ENCODE measurements around the gene P2RX3.

P2RX3 gene

DNA sequence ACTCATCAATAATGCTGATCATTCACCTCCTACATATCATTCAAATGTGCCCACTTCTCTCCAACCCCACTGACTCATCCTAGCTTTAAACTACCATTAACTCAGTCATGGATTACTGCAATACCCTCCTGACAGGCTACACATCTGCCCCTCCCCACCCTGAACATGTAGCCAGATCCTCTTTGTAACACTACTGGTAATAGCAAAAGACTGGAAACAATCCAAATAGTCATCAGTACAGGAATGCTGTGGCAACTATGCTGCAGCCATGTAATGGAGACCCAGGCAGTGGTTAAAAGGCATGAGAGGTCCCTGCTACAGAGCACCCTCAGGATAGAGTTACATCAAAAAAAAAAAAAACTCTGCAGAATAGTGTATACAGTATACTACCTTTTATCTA, 72.1 kb downstream of the P2RX3 start:
- DNase-seq (ENCODE audit: low read depth), result no peak
- TF ChIP-seq, protein P1, sequence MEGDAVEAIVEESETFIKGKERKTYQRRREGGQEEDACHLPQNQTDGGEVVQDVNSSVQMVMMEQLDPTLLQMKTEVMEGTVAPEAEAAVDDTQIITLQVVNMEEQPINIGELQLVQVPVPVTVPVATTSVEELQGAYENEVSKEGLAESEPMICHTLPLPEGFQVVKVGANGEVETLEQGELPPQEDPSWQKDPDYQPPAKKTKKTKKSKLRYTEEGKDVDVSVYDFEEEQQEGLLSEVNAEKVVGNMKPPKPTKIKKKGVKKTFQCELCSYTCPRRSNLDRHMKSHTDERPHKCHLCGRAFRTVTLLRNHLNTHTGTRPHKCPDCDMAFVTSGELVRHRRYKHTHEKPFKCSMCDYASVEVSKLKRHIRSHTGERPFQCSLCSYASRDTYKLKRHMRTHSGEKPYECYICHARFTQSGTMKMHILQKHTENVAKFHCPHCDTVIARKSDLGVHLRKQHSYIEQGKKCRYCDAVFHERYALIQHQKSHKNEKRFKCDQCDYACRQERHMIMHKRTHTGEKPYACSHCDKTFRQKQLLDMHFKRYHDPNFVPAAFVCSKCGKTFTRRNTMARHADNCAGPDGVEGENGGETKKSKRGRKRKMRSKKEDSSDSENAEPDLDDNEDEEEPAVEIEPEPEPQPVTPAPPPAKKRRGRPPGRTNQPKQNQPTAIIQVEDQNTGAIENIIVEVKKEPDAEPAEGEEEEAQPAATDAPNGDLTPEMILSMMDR (IDR thresholded peaks at IDR 0.05; ENCODE audit: insufficient read depth, low read depth, low read length, missing control alignments), result no peak
- no peak overlapping the region for H3K4me3 ChIP-seq (ENCODE audit: low read depth, low read length)

DNA sequence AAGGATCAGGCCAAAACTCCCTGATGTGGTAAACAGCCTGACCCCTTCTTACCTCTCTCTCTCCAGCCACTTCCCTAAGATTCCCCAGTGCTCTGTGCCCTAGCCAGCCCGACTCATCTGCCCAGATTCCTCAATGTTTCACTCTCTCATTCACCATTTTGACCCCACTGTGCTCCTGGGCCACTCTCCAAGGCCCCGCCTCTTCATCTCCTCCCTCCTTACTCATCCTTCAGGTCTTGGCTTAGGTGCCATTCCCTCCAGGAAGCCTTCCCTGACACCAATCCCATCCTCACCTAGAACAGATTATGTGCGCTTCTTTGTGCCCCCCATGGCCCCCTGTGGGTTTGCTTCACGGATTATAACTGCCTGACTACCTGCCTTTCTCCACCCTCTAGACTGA, 75.5 kb downstream of the P2RX3 start:
- TF ChIP-seq, protein P1 (IDR thresholded peaks at IDR 0.05; ENCODE audit: insufficient read depth, low read depth, low read length, missing control alignments), result no peak
- H3K4me3 ChIP-seq (ENCODE audit: low read depth, low read length), result no peak overlapping the region
- no peak for DNase-seq (ENCODE audit: low read depth)

DNA sequence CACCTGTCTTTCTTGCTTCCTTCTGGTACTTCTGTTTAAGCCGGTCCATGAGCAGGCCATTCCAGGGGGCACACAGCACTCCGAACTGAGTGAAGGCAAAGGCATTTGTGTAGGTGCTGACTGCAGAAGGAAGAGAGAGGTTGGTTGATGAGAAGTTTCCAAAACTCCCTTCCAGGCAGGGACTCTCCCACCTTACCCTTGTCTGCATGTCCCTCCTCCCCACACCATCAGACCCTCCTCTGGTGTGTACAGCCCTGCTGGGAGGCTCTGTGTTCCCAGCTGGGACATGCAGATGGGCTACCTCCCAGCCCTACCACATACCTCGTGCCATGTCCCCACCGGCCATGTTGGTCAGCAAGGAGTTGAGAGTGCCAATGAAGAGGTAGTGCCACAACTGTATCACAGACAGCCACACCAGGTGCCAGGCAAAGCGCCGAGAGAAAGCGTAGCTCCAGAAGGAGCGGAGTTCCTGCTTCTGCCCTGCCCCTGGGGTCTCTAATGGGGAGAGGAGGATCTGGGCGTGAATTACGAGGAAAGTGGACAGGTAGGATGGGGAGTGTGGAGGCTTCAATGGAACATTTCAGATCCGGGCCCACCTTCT, 76.6 kb downstream of the P2RX3 start:
- TF ChIP-seq, protein P1 (IDR thresholded peaks at IDR 0.05; ENCODE audit: insufficient read depth, low read depth, low read length, missing control alignments), result no peak
- DNase-seq (ENCODE audit: low read depth), result no peak
- no peak overlapping the region for H3K4me3 ChIP-seq (ENCODE audit: low read depth, low read length)

DNA sequence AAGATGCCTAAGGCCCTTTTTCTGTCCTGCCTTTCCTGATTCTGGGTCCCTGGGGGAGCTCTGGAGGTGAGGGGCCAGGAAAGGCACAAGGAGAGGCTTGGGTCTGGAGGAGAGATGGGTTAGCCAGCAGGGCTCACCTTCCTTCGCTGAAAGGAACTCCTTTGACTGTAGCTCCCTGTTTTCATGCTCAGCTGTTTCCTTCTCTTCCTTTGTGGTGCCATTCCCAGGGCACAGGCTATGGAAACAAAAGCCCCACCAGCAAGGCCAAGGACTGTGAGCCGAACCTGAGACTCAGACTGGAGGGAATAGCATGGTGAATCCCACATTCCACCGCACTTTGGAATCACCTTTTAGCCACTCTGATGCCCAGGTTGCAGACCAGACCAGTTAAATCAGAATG, 78.3 kb downstream of the P2RX3 start:
- no peak overlapping the region for H3K4me3 ChIP-seq (ENCODE audit: low read depth, low read length)
- no peak for DNase-seq (ENCODE audit: low read depth)
- TF ChIP-seq, protein P1 (IDR thresholded peaks at IDR 0.05; ENCODE audit: insufficient read depth, low read depth, low read length, missing control alignments), result no peak

DNA sequence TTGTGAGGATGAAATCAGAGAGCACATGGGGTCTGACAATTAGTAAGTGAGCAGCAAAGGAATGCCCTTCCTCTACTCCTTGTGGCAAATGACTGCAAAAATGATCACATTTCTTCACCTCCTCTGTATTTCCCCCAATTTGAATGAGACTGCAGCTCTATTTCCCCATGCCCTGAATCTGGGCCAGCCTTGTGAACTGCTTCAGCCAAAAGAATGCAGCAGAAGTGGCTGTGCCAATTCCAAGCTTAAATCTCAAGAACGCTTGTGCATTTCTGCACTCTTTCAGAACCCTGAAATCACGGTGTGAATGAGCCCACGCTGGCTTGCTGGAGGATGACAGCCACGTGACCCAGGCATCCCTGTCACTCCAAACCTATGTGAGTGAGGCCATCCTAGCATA, 78.9 kb downstream of the P2RX3 start:
- TF ChIP-seq, protein P1 (IDR thresholded peaks at IDR 0.05; ENCODE audit: insufficient read depth, low read depth, low read length, missing control alignments), result no peak
- DNase-seq (ENCODE audit: low read depth), result no peak
- H3K4me3 ChIP-seq (ENCODE audit: low read depth, low read length), result no peak overlapping the region

DNA sequence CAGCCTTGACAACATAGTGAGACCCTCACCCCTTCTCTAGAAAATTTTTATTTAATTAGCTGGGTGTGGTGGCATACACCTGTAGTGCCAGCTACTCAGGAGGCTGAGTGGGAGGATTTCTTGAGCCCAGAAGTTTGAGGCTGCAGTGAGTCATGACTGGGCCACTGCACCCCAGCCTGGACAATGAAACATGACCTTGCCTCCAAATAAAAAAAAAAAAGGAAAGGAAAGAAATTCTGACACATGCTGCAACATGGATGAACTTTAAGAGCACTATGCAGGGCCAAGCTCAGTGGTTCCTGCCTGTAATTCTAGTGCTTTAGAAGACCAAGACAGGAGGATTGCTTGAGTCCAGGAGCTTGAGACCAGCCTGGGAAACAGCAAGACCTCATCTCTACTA, 80.0 kb downstream of the P2RX3 start:
- TF ChIP-seq, protein P1 (IDR thresholded peaks at IDR 0.05; ENCODE audit: insufficient read depth, low read depth, low read length, missing control alignments), result no peak
- DNase-seq (ENCODE audit: low read depth), result no peak
- H3K4me3 ChIP-seq (ENCODE audit: low read depth, low read length), result no peak overlapping the region

DNA sequence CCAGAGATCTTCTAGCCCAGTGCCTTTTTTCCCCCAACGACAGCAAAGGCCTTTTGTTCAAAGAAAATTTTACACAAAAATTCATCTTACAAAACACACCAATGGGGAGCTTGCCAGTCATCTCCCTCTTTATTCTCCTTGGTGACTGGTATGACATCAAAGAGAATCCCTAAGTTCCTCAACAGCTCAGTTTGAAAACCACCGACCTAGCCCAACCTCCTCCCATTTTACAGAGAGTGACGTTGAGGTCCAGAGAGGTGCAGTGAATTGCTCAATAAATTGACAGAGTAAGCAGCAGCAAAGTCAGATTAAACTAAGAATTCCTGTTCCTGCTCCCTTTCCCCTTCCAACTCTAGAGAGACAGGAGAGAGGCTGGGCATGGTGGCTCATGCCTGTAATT, 81.0 kb downstream of the P2RX3 start:
- no peak for DNase-seq (ENCODE audit: low read depth)
- TF ChIP-seq, protein P1 (IDR thresholded peaks at IDR 0.05; ENCODE audit: insufficient read depth, low read depth, low read length, missing control alignments), result no peak
- H3K4me3 ChIP-seq (ENCODE audit: low read depth, low read length), result no peak overlapping the region

Data from GM12865 (cell line).